Amygdala (tissue), 56 donors: ENCODE measurements around the gene ZNF410.
A peak's percentile ranks its signal among the peaks of the same experiment; 100 is the strongest.
"Not testable (repeated sequence)": the region's sequence is repeated elsewhere in the genome, so short reads cannot be mapped to it uniquely, and the experiment has no call there.

Source experiments
- DNase-seq, 56 donors: peaks; one replicate each; lab custom pipeline; 2025; lab: John Stamatoyannopoulos, UW

ZNF410 gene

DNA sequence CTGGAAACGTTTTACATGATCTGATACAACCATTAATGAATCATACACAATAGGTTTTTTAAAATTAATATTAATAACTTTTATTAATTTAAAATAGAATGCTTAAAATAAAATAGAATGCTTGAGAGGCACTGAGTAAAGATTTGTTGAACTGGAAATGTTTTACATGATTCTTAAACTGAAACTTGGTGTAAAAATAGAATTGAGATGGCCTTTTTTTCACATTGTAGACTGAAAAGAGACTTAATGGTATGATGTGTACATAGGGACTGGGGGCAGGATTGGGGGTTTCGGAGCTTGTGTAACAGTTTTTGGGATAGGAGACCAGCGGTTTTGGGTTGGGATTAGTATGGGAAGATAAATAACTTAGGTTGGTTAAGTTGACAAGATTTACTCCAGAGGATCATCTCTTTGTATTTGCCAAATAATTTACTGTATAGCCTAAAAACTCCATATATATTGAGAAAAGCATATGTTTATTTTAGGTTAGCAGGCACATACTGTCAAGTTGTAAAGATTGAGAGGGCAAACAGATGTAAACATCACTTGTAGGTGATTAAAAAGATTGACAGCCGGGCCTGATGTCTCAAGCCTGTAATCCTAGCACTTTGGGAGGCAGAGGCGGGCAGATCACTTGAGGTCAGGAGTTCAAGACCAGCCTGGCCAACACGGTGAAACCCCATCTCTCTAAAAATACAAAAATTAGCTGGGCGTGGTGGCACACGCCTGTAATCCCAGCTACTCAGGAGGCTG, 2.0 kb upstream of the ZNF410 start:
- DNase-seq = no peak

DNA sequence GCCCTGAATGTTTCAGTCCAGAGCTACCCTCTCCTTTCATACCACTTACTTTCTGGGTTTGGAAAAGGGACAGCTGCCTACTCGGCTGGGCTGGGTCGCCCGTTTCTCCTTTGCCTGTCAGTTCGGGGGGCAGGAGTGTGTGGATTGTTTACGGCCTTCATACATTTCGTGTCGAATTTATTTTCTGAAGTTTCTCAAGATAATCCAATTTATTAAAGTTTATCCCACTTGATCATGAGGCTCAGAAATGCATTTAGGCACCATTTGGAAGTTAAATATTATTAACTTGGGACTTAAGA, 608 bp downstream of the ZNF410 start:
- DNase-seq = no peak

DNA sequence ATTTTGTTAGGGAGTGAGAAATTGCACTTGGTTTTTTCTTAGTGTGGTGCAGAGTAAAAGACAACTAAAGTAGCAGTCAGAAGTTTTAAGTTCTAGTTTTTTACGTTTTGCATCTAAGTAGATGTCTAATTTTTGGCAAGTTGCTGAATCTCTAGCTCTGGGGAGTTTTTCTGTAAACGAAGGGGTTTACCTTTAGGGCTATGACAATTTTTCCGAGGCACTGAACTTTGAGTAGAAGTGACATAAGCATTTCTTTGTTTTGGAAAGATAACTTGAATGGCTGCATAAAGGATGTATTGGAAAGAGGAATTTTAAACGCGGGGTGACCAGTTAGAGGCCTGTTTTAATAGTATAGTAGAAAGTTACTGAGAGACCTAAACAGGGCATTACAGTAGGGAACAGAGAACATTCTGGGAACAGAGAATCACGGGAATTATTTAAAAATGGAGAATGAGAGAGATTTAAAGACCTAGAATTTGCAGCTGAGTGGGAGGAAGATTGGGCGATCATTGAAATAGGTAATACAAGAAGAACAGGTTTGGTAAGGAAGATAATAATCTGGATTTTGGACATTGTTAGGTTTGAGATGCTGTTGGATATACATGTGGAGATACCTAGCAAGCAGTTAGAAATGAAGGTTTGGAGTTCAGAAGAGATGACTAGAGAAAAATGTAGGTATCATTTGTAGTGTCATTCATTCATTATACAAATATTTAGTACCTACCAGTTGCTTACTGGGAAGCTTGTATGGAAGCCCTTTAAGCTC, 1.2 kb downstream of the ZNF410 start:
- no peak for DNase-seq

DNA sequence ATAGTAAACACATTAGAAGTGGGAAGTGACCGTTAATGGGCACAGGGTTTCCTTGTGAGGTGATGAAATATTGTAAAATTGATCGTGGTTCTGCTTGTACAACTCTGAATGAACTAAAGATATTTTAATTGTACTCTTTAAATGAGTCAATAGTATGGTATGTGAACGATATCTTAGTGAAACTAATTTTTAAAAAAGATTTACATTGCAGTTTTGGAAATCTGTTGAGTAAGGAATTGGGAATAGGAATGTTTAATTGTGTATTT, 1.7 kb downstream of the ZNF410 start:
- DNase-seq = no peak

DNA sequence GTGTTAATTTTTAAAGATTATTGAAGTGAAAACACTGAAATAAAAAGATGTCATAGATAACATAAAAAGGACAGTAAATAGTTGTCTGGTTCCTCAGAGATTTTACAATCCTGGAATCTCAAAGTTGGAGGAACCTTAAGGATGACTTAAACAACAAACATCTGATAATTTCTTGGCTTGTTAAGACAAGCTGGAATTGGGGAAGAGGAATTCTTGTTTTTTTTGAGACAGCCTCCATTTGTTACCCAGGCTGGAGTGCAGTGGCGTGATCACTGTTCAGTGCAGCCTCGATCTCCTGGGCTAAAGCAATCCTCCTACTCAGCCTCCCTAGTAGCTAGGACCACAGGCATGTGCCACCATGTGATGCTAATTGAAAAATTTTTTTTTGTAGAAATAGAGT, 2.3 kb downstream of the ZNF410 start:
- no peak for DNase-seq

DNA sequence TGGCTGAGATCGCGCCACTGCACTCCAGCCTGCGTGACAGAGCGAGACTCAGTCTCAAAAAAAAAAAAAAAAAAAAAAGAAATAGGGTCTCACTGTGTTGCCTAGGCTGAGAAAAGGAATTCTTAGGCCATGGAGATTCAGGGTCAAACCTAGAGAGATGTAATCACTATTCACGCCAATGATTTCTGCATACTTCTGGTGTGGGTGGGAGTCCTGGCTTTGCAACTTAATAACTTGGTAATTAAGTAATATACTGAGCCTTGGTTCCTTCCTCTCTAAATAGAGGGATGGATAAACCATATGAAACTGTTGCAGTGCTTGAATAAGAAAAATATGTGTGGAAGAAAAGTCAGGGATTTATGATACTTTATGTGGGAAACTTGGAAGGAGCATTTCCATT, 2.7 kb downstream of the ZNF410 start:
- no peak for DNase-seq

DNA sequence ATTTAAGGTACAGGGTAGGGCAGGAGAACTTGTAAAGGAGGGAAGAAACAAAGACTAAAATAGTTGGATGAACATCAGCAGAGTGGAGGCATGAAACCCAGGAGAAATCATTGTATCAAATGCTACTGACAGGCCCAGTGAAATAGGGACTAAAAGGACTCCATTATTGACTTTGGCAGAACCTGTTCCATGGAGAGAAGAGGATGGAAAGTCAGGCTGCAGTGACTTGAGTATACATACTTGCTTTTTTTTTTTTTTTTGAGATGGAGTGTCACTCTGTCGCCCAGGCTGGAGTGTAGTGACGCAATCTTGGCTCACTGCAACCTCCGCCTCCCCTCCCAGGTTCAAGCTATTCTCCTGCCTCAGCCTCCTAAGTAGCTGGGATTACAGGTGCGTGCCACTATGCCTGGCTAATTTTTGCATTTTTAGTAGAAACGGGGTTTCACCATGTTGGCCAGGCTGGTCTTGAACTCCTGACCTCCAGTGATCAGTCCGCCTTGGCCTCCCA, 7.6 kb downstream of the ZNF410 start:
- not testable (repeated sequence) for DNase-seq

DNA sequence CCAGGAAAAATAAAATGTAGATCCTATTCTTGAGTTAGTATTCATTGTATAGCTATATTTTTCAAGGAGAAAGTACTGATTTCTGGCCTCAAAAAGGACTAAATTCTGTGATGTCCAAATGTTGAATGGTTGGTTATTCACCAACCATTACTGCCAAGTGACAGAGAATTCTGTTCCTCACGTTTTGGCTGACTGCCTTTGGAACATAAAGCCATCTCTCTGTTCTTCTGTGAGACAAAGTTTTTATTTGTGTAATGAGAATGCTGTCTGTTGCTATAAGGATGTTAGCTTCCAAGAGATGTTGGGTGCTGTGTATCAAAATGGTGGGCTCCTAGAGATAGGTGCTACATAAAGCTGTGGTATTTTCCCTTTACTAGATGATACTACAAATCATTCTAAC, 9.3 kb downstream of the ZNF410 start:
- DNase-seq = peak in 4 of 56 donors; percentile 1 to 13 (median 6)

DNA sequence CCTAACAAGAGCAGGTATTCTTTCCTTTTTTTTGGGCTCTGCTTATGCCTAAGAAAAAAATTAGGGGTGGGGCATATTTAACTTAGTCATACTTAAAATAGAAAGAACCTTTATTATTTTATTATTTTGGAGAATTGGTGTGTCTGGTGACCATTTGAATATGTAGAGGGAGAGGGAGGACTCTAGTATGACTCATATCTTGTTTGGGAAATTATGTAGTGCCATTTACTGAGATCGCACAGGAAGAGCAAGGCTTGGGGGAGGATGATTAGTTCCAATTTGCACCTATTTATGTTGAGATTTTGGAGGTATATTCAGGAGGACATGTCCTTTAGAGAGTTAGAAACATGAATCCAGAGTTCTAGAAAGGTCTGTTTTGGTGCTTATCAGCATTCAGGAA, 9.9 kb downstream of the ZNF410 start:
- no peak for DNase-seq

DNA sequence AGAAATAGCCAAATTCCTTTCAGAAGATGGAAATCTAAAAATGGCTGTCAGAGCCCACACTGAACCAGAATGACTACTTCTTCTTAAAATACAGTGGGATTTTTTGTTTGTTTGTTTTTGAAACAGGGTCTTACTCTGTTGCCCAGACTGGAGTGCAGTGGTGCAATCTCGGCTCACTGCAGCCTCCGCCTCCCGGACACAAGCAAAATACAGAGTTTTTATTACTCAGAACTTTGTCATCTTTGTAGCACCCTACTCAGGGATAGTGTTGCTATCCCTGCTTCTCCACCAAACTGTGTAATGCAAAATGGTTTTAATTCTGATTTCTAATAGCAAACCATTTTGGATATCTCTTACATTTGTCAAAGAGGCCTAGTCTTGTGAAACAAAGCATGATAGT, 16.4 kb downstream of the ZNF410 start:
- DNase-seq = no peak

DNA sequence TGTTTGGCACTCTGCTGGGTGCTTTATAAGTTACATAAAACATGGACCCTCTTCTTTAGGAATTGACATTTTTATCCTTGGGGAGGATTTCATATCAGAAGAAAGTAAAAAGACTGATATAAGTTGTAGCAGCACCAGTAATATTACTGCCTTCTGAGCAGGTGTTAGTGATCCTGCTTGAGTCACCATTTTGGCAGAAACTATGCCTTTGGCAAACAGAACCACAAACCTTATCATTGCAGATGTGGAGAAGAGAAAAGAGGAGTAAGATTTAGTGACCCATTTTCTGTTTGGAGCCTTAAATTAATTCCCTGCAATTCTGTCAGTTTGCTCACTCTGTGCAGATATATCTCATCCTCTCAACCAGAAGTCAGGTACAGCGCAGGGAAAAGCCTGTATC, 23.0 kb downstream of the ZNF410 start:
- DNase-seq = no peak

DNA sequence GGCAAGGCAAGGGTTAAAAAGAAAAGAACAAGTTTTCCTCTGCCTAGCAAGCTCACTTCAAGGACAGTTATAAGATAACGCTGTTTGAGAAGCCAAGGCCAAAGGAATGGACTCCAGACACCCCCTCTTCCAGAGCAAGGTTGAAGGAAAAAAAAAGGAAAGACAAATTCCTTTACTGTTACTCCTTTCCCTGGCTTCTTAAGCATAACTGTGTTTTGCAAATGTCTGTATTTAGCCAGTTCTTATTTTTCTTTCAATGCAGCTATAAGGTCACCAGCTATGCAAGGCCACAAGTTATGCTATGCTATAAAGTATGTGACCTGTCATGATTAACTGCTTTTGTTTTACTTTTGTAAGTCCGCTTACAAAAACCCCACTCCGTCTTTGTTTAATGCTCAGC, 26.6 kb downstream of the ZNF410 start:
- DNase-seq = no peak

DNA sequence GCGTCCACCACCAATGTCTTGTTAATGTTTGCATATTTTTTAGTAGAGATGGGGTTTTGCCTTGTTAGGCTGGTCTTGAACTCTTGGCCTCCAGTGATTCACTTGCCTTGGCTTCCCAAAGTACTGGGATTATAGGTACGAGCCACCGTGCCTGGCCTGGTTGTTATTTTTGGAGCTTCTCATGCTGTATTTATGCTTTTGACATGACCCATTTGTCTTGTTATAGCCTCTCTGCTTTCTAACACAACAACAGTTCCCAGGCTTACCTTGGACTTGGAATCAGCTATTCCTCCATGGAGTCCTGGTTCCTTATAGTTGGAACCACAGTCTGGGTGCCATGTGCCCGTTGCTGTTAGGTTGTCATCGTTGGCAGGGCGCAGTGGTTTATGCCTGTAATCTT, 29.7 kb downstream of the ZNF410 start:
- DNase-seq = no peak

DNA sequence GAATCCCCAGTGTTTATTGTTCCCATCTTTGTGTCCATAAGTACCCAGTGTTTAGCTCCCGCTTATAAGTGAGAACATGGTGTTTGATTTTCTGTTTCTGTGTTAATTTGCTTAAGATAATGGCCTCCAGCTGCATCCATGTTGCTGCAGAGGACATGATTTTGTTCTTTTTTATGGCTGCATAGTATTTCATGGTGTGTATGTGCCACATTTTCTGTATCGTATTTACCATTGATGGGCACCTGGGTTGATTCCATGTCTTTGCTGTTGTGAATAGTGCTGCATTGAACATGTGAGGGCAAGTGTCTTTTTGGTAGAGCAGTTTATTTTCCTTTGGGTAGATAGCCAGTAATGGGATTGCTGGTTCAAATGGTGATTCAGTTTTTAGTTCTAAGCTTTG, 32.8 kb downstream of the ZNF410 start:
- not testable (repeated sequence) for DNase-seq

DNA sequence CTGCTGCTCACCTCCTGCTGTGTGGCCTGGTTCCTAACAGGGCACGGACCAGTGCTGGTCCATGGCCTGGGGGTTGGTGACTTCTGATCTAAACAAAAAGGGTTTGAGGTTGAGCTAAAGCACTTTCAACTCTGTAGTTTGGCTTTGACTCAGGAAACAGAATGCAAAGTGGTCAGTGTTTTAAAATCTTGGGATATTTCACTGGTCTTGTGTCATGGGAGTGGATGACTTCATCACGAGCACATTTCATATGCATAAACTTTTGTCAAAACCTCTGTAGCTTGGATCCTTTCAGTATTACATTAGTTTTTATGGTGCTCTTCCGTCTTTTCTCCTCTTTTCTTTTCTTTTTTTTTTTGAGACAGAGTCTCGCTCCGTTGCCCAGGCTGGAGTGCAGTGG, 37.7 kb downstream of the ZNF410 start:
- no peak for DNase-seq

DNA sequence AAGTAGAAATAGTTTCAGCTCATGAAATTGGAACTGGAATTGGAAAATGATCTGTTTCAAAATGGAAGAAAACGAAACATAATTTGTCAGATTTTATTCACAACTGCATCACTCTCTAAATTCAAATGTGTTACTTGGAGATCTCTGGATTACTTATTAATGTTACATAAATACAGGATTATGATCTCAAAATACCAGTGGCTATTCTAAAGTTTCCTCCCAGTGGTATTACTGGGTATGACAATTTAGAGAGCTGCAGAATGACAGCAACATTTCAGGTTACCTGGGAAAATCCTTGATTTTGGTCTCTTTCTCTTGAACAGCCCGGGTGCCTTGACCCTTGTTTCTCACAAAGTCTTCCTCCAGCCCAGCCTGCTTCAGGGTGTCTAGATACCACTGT, 49.0 kb downstream of the ZNF410 start:
- DNase-seq = no peak

DNA sequence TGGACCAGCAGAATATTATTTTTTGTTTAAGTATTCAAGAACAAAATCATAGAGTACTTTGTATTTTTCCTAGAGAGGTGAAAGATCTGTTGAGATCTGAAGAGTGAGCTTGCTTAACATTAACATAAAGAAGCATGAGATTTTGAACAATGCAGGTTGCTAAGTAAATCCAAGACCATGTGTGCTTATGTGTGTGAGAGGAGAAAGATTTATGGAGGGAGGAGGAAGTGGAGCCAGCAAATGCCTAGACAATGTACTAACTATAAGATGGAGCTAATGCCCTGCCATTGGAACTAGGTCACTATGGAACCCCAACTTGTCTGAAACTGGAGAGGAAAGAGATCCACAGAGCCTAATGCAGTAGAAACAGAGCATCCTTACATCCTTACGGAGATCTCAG, 49.9 kb downstream of the ZNF410 start:
- DNase-seq = no peak

DNA sequence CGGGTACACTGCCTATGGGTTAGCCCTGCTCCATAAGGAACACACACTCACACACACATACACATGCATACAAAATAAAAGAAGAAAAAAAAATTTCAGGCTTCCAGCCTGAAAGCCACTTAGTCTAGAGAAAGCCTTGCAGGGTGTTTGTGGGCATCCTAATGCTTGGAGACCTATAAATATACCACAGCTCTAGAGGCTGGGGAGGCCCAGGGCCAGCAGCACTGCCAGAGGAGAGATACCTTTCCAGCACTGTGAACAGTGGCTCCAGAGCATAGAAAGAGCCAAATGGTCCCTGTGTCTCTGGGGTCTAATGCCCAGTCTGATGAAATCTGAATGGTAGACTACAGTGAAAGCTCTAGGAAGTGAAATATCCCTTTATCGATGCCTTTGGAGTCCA, 50.4 kb downstream of the ZNF410 start:
- no peak for DNase-seq

DNA sequence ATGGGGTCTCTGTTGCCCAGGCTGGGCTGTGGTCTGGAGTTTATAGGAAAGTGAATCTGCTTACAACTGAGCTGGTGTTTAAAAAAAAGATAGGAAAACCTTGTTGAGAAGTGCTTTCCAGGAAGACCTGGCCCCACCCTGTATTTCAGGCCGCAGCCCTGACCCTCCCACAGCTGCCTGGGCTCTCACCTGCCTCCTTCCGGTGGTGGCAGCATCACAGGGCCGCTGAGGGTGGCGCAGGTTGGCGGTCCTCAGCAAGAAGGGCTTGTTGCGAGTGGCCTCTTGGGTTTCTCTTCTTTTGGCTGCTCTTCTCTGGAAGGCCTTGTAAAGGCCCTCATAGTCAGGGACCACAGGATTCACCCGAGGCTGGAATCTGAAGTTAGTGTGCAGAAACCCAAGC, 55.5 kb downstream of the ZNF410 start:
- no peak for DNase-seq

DNA sequence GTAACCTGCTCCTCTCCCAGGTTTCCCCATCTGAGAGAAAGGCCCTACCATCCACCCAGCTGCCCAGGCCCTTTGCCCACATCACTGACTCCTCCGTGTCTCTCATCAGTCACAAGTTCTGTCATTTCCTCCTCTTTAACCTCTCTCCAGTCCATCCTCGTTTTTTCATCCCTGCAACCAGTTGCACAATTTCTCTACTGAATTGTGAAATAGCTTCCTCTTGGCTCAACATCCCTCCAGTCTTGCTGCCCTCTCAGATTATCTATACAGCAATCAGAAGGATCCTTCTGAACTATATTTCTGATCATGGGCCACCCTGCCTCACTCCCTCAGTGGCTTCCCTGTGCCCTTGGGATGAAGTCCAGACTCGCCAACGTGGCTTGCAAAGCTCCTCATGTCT, 56.4 kb downstream of the ZNF410 start:
- peak in 2 of 56 donors; percentile 1 for DNase-seq

DNA sequence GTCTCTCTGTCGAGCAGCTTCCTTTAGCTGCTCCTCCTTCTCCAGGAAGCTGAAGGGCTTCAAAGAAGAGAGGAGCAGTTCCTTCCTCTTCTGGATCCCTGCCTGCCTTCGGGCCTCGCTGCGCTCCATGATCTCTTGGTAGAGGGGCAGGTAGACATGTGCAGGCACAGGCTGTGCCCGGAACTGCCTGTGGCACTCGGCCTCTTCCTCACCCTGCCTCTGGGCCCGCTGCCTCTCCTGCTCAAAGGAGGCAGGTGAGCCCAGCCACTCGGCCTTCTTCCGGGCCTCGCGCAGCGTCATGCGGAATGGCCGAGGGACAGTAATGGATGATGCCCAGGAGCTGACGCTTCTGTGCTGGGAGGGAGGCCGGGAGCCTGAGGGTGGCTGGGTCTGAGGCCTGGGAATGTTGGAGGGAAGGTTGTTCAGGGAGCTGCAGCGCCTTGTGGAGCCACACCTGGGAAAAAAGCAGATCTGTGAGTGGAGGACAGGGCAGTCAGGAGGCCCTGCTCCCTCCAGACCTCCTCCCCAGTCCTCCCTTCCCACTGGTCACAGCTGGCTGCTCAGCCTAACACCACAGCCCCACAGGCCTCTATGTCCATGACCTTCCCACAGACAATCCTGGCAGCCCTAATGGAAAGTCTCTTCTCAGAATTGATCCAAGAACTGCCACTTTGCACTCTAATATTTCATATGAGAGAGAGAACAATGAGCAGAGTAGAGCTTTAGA, 57.9 kb downstream of the ZNF410 start:
- no peak for DNase-seq

DNA sequence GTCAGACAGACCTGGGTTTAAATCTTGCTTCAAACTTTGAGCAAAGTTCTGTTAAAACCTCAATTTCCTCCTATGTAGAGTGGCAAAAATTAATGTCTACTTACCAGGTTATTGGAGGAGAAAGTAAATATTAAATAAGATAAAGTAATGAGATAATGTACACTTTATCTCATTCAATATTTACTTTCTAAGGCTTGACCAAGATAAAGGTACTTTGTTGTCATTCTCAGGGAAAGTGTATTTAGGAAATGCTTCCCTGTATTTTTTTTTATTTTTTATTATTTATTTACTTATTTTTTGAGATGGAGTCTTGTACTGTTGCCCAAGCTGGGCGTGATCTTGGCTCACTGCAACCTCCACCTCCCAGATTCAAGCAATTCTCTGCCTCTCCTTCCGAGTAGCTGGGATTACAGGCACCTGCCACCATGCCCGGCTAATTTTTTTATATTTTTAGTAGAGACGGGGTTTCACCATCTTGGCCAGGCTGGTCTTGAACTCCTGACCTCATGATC, 58.6 kb downstream of the ZNF410 start:
- DNase-seq = no peak
